Skeletal muscle satellite cell (primary cell): ENCODE results near the gene IL1R2.

Experiments used
- H3K27me3 ChIP-seq: 2 replicates; pipeline ENCODE4 v1.7.0; 2013; ENCODE audit warnings: low read length; ENCODE audit not compliant: control insufficient read depth, insufficient read depth
- H3K36me3 ChIP-seq: 2 replicates; pipeline ENCODE4 v1.7.0; 2013; ENCODE audit warnings: mild to moderate bottlenecking, control low read depth, low read length; ENCODE audit not compliant: insufficient read depth
- H3K4me1 ChIP-seq: 2 replicates; pipeline ENCODE4 v1.7.0; 2013; ENCODE audit warnings: low read length; ENCODE audit not compliant: control insufficient read depth, insufficient read depth
- H3K4me2 ChIP-seq: 2 replicates; pipeline ENCODE4 v1.7.0; 2013; ENCODE audit warnings: mild to moderate bottlenecking, low read length
- H3K4me3 ChIP-seq: 2 replicates; pipeline ENCODE4 v1.7.0; 2013; ENCODE audit warnings: low read length
- H3K9ac ChIP-seq: 2 replicates; pipeline ENCODE4 v1.7.0; 2013; ENCODE audit warnings: mild to moderate bottlenecking, low read depth, low read length, moderate library complexity
- H3K9me3 ChIP-seq: replicated peaks from 2 replicates; pipeline ENCODE4 v1.7.0; 2013; ENCODE audit warnings: mild to moderate bottlenecking, control low read depth, low read length

Gene IL1R2

GRCh38 chr2:101961338-101962191, 30.2 kb upstream of the IL1R2 start:
- Histone ChIP-seq H3K9me3 (no peaks in the 10 kb centered on the region), H3K4me3 (no peak overlapping the region), H3K27me3 (peaks cover 8% of the 10 kb centered on the region), H3K9ac (no peak overlapping the region), H3K4me1 (peaks cover 10% of the 10 kb centered on the region), H3K36me3 (no peaks in the 10 kb centered on the region), H3K4me2 (no peak overlapping the region)

- Histone ChIP-seq H3K27me3 (peaks cover 8% of the 10 kb centered on the region), H3K9me3 (no peaks in the 10 kb centered on the region), H3K4me3 (no peak overlapping the region), H3K9ac (no peak overlapping the region), H3K4me2 (no peak overlapping the region), H3K4me1 (peaks cover 10% of the 10 kb centered on the region), H3K36me3 (no peaks in the 10 kb centered on the region)
Measured at GRCh38 chr2:101962309-101962708, 29.5 kb upstream of the IL1R2 start.

GRCh38 chr2:101963198-101963597, 28.6 kb upstream of the IL1R2 start:
- peaks cover 11% of the 10 kb centered on the region for H3K4me1 ChIP-seq
- H3K4me2 ChIP-seq, result no peak overlapping the region
- peaks cover 8% of the 10 kb centered on the region for H3K27me3 ChIP-seq
- H3K36me3 ChIP-seq, result no peaks in the 10 kb centered on the region
- H3K9me3 ChIP-seq, result no peaks in the 10 kb centered on the region
- no peak overlapping the region for H3K9ac ChIP-seq
- H3K4me3 ChIP-seq, result no peak overlapping the region

- Histone ChIP-seq H3K4me2 (no peak overlapping the region), H3K4me3 (no peak overlapping the region), H3K9ac (no peak overlapping the region), H3K4me1 (peaks cover 16% of the 10 kb centered on the region), H3K36me3 (no peaks in the 10 kb centered on the region), H3K9me3 (no peaks in the 10 kb centered on the region), H3K27me3 (peaks cover 4% of the 10 kb centered on the region)
Measured at GRCh38 chr2:101967826-101968513, 23.8 kb upstream of the IL1R2 start.

GRCh38 chr2:101969723-101970122, 22.0 kb upstream of the IL1R2 start:
- Histone ChIP-seq H3K4me3 (no peak overlapping the region), H3K4me1 (peaks cover 30% of the 10 kb centered on the region), H3K4me2 (no peak overlapping the region)

GRCh38 chr2:101970901-101971300, 20.9 kb upstream of the IL1R2 start:
- Histone ChIP-seq H3K27me3 (peaks cover 3% of the 10 kb centered on the region), H3K36me3 (no peaks in the 10 kb centered on the region), H3K4me2 (no peak overlapping the region), H3K9ac (no peak overlapping the region), H3K9me3 (no peaks in the 10 kb centered on the region), H3K4me3 (no peak overlapping the region), H3K4me1 (peaks cover 32% of the 10 kb centered on the region)

More at GRCh38 chr2:101969723-101970122, 22.0 kb upstream of the IL1R2 start:
- H3K36me3 ChIP-seq, result no peaks in the 10 kb centered on the region
- no peaks in the 10 kb centered on the region for H3K9me3 ChIP-seq
- peaks cover 3% of the 10 kb centered on the region for H3K27me3 ChIP-seq
- no peak overlapping the region for H3K9ac ChIP-seq

GRCh38 chr2:101971836-101972235, 19.9 kb upstream of the IL1R2 start:
- Histone ChIP-seq H3K4me3 (no peak overlapping the region), H3K36me3 (no peaks in the 10 kb centered on the region), H3K9me3 (no peaks in the 10 kb centered on the region), H3K9ac (no peak overlapping the region), H3K4me1 (peaks cover 32% of the 10 kb centered on the region), H3K27me3 (no peaks in the 10 kb centered on the region), H3K4me2 (no peak overlapping the region)

- H3K9ac ChIP-seq, result no peak overlapping the region
- peak overlapping the region; percentile 41 for H3K4me2 ChIP-seq
- no peaks in the 10 kb centered on the region for H3K9me3 ChIP-seq
- H3K36me3 ChIP-seq, result no peaks in the 10 kb centered on the region
- no peak overlapping the region for H3K4me3 ChIP-seq
- H3K27me3 ChIP-seq, result no peaks in the 10 kb centered on the region
- H3K4me1 ChIP-seq, result peaks cover 32% of the 10 kb centered on the region
Measured at GRCh38 chr2:101972621-101973434, 18.9 kb upstream of the IL1R2 start.

GRCh38 chr2:101974663-101975062, 17.1 kb upstream of the IL1R2 start:
- peaks cover 27% of the 10 kb centered on the region for H3K4me1 ChIP-seq
- no peaks in the 10 kb centered on the region for H3K27me3 ChIP-seq
- no peaks in the 10 kb centered on the region for H3K9me3 ChIP-seq
- H3K9ac ChIP-seq, result no peak overlapping the region
- no peaks in the 10 kb centered on the region for H3K36me3 ChIP-seq
- H3K4me2 ChIP-seq, result no peak overlapping the region
- no peak overlapping the region for H3K4me3 ChIP-seq

- no peak overlapping the region for H3K9ac ChIP-seq
- H3K4me3 ChIP-seq, result no peak overlapping the region
- H3K27me3 ChIP-seq, result no peaks in the 10 kb centered on the region
- no peak overlapping the region for H3K4me2 ChIP-seq
- H3K9me3 ChIP-seq, result no peaks in the 10 kb centered on the region
- peaks cover 27% of the 10 kb centered on the region for H3K4me1 ChIP-seq
- H3K36me3 ChIP-seq, result no peaks in the 10 kb centered on the region
Measured at GRCh38 chr2:101975171-101975870, 16.4 kb upstream of the IL1R2 start.

- Histone ChIP-seq H3K36me3 (no peaks in the 10 kb centered on the region), H3K4me2 (no peak overlapping the region), H3K4me1 (peaks cover 27% of the 10 kb centered on the region), H3K9me3 (no peaks in the 10 kb centered on the region), H3K4me3 (no peak overlapping the region), H3K27me3 (no peaks in the 10 kb centered on the region), H3K9ac (no peak overlapping the region)
Measured at GRCh38 chr2:101976891-101977290, 14.9 kb upstream of the IL1R2 start.
